HL-60/S4 treated with retinoic acid at 250 ng/mL for 4 days and 3 days (cell line): ENCODE measurements around the gene TAS2R60.

ENCODE experiments used
- in situ Hi-C: fragments of 300-500 bp; cut with MboI; formaldehyde crosslinking; loops from 2 replicates; pipeline ENCODE4 v1.7.0; 2022; ENCODE audit warnings: low sequenced_read_pairs

TAS2R60 gene

DNA sequence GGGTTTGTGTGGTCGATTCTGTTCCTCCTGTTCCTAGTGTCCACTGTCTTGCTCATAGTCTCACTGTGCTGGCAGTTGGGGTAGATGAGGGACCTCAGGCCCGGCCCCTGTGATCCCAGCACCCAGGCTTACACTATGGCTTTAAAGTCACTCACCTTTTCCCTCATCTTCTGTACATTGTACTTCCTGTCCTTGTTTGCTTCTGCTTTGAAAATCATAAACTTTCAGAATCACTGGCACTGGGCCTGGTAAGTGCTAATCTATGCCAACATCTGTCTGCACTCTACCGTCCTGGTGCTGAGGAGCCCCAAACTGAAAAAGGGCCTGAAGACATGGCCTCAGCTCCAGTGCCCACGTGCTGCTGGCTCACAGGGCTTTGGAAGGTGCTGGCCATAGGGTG lies 5.7 kb upstream of the TAS2R60 start:
- in situ Hi-C loops = no loop called here

GRCh38 chr7:143439866-143440265 lies 3.4 kb upstream of the TAS2R60 start:
- in situ Hi-C loops = no loop called here

DNA sequence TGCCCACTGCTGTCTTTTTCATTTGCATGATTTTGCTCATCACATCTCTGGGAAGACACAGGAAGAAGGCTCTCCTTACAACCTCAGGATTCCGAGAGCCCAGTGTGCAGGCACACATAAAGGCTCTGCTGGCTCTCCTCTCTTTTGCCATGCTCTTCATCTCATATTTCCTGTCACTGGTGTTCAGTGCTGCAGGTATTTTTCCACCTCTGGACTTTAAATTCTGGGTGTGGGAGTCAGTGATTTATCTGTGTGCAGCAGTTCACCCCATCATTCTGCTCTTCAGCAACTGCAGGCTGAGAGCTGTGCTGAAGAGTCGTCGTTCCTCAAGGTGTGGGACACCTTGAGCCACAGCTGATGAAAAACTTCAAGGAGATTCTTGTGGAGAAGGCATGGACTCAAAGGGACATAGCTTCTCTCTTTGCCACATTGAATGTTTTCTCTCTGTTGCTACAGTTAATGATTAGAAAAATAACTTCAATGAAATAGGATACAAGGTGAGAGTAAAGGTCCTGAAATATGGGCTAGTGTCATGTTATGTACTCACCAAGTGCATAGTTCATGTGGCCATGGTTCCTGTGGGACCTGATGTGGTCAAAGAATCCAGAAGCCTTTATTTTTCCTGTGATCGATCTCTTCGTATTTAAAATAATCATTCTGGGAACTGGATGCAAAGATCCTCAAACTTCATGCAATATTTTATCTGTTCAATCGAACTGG lies 970 bp downstream of the TAS2R60 start:
- in situ Hi-C loops = no loop called here

GRCh38 chr7:143444785-143445184 lies 1.5 kb downstream of the TAS2R60 start:
- in situ Hi-C loops = no loop called here

GRCh38 chr7:143447466-143447865 lies 4.2 kb downstream of the TAS2R60 start:
- in situ Hi-C loops = no loop called here

DNA sequence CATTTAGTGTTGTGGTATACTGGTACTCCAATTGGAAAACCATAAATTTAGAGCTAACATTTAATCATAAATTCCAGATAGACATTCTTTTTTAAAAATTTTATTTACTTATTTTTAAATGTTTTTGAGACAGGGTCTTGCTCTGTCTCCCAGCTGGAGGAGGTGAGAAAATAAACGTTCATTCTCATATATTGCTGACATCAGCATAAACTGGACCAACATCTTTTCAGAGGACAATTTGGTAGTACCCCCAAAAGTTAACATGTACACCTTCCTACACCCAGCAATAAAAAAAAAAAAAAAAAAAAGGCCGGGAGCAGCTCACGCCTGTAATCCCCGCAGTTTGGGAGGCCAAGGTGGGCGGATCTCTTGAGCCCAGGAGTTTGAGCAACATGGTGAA lies 5.2 kb downstream of the TAS2R60 start:
- in situ Hi-C loops = no loop called here

DNA sequence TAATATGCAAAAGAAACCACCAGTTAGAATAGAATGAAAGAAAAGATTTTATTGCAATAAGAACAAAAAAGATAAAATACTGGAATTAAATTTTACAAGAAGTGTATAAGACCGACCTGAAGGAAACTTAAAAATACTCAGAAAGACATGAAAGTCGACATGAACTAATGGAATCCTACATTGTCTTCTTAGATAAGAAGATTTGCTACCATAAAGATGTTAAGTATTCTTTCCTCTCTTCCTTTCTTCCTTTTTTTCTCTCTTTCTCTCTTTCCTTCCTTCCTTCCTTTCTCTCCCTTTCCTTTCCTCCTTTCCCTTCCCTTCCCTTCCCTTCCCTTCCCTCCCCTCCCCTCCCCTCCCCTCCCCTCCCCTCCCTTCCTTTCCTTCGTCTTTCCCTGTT lies 6.5 kb downstream of the TAS2R60 start:
- in situ Hi-C loops = no loop called here

- in situ Hi-C loops = no loop called here
These were observed 7.9 kb downstream of the TAS2R60 start for GRCh38 chr7:143451122-143451521.

DNA sequence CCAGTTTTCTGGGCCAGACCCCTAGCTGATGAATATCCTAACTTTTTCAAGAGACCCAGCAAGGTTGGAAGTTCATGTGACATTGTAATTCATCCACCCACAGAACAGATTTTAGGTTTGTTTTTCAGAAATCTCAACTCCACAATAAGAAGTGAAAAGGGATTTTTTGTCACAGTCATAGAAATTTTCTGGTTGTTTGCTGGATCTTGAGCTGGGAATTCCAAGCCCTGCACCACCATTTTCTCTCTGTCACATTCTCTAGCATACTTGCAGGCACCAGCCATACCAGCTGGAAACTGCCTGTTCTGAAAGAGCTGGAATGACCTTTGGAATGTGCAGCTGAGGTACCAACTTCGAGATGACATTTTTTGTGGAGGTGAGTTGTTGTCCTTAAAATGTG lies 8.5 kb downstream of the TAS2R60 start:
- in situ Hi-C loops = no loop called here

- in situ Hi-C loops = no loop called here
These were observed 9.2 kb downstream of the TAS2R60 start for GRCh38 chr7:143452495-143452894.

GRCh38 chr7:143454091-143454680 lies 10.9 kb downstream of the TAS2R60 start:
- in situ Hi-C loops = no loop called here

GRCh38 chr7:143455491-143455890 lies 12.2 kb downstream of the TAS2R60 start:
- in situ Hi-C loops = no loop called here

GRCh38 chr7:143455942-143456341 lies 12.7 kb downstream of the TAS2R60 start:
- in situ Hi-C loops = no loop called here

DNA sequence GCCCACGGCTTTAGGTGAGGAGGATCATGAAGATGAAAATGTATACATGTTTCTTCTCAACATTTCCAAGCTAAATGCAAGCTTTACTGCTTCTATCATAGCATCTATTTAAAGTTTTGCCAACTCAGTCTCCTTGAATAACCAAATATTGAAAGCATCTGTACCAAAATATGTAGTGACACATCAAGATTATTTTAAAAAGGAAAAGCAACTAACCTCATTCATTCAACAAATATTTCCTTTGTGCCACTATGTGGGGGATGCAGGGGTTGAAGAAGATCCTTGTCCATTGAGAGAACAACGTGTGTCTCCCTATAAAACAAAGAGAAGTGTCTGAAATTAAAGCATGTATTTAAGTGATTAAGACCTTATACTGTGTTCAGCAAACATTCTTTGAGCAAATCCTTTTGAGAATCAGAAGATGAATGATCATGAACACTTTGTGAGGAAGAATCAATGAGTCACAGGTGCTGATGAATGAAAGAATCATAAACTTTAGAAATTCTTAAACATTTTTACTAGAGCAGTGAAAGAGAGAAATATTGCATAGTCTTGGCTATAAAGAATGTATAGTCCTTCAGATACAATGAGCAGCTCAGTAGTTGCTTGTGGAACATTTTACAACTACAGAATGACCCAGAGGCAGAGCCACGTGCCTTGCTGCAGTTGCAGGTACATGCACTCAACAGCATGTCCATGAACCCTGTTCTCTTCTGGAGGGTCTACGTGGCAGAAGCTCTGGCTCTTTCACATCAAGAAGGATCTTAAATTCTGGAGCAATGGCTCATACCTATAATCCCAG lies 13.9 kb downstream of the TAS2R60 start:
- in situ Hi-C loops = no loop called here

DNA sequence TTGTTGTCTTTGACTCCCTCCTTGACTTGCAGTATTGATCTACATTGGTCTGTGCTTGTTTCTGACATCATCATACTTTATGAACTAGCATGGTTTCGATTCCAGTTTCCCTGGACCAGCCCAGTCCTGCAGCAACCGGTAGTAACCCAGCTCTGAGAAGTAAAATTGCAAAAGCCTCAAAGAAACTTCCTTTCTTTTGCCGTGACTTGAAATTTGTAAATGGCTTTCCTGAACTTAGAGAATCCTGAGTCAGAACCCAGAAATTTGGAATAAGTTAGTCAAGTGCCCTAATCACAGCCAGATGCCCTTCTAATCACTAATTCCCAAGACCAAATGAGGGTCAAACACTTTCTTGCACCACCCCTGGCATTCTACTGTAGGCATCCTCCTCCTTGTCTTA lies 15.0 kb downstream of the TAS2R60 start:
- in situ Hi-C loops = no loop called here

GRCh38 chr7:143458681-143459080 lies 15.4 kb downstream of the TAS2R60 start:
- in situ Hi-C loops = no loop called here

DNA sequence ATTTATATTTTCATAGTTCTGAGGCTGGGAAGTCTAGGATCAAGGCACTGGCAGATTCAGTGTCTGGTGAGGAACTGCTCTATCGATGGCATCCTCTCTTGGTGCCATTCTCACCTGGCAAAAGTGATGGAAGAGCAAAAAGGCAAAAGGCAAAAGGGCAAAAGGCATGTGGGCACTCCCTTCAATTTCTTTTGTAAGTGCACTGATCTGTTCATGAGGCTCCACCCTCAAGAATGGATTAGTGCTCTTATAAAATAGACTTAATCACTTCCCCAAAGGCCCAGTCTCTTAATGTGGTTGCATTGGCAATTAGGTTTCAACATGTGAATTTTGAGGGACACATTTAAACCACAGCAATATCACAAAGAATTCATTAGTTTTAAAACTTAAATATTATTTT lies 16.1 kb downstream of the TAS2R60 start:
- in situ Hi-C loops = no loop called here

DNA sequence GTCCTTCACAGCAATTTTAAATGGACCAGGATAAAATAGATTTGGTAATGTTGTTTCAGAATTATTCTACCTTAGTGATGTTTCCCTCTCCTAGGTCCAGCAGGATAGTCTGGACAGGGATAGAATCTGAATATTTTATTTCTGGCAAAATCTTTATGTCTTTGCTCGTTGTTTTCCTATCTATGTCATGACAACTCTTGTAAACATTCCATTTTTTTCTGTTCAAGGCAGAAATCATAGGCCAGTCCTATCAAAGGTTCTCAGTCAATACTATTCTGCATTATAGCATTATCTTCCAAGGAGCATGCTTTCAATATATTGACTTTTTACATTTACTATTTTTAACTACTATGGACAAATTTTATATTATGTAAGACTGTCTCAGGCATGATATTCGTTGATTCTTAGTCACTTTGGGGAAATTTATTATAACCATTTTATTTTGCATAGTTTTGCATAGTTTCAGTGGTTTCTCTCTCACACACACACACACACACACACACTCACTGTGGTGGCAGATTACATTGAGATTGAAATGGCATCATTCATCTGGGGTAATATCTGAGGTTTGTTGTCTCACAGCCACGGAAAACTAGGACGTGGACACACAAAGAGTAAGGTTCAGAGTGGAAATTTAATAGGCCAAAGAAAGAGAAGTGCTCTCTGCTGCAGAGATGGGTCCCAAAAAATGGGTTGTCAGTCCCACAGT lies 17.2 kb downstream of the TAS2R60 start:
- in situ Hi-C loops = no loop called here

DNA sequence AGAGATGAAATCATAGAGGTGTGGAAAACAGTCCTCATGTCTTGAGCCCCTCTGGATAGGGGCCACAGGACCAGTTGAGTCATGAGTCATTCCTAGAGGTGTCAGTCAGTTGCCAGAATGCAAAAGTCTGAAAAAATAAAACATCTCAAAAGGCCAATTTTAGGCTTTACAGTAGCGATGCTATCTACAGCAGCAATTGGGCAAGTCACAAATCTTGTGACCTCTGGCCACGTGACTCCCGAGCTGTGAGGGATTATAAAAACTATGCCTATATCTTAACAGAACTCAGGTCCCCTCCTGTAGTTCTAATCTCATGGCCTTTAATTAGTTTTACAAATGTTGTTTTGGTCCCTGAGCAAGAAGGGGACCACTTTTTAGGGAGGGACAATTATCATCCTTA lies 18.8 kb downstream of the TAS2R60 start:
- in situ Hi-C loops = no loop called here

- in situ Hi-C loops = no loop called here
These were observed 20.3 kb downstream of the TAS2R60 start for GRCh38 chr7:143463556-143463955.

- in situ Hi-C loops = no loop called here
These were observed 20.7 kb downstream of the TAS2R60 start for GRCh38 chr7:143463957-143464356.
